ENCODE measurements around the gene TAF1.
"Not testable (repeated sequence)": the region's sequence is repeated elsewhere in the genome, so short reads cannot be mapped to it uniquely, and the experiment has no call there.

TAF1 gene

DNA sequence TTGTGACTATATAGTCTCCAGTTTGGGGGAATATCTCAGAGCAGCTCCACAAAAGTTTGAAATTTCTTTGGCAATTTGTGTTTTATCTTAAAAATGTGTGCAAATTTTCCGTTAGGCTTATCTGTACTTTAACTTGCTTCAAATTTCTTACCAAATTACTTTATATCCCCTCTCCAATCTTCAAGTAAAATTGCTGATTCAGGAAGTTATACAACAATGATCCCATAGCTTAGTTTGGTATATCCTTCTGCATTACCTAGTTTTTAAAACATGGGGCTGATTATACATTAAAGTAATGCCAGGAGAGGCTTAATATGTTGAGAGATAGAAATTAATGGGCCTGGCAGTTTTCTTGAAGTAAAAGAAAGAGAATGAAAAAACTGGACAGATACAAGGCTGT, 66.6 kb downstream of the TAF1 start:
- Histone ChIP-seq H3K36me3 (ENCODE audit: low read depth) (peaks cover 34% of the 10 kb centered on the region), H3K4me3 (ENCODE audit: severe bottlenecking) (no peak overlapping the region), H3K4me1 (ENCODE audit: insufficient read depth, poor library complexity, severe bottlenecking) (no peaks in the 10 kb centered on the region), H3K27ac (ENCODE audit: poor library complexity, severe bottlenecking) (no peak overlapping the region), H3K27me3 (ENCODE audit: insufficient read depth, poor library complexity, severe bottlenecking) (no peaks in the 10 kb centered on the region), H3K9me3 (ENCODE audit: severe bottlenecking) (no peaks in the 10 kb centered on the region)
- DNase-seq (ENCODE audit: low spot score) (no peak), ATAC-seq (ENCODE audit: low read depth) (no peak)
- TF ChIP-seq, protein P1, sequence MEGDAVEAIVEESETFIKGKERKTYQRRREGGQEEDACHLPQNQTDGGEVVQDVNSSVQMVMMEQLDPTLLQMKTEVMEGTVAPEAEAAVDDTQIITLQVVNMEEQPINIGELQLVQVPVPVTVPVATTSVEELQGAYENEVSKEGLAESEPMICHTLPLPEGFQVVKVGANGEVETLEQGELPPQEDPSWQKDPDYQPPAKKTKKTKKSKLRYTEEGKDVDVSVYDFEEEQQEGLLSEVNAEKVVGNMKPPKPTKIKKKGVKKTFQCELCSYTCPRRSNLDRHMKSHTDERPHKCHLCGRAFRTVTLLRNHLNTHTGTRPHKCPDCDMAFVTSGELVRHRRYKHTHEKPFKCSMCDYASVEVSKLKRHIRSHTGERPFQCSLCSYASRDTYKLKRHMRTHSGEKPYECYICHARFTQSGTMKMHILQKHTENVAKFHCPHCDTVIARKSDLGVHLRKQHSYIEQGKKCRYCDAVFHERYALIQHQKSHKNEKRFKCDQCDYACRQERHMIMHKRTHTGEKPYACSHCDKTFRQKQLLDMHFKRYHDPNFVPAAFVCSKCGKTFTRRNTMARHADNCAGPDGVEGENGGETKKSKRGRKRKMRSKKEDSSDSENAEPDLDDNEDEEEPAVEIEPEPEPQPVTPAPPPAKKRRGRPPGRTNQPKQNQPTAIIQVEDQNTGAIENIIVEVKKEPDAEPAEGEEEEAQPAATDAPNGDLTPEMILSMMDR (IDR thresholded peaks at IDR 0.05; ENCODE audit: poor library complexity, severe bottlenecking), result no peak

- DNase-seq (ENCODE audit: low spot score) (no peak), ATAC-seq (ENCODE audit: low read depth) (no peak)
- no peak overlapping the region for H3K27ac ChIP-seq (ENCODE audit: poor library complexity, severe bottlenecking)
- H3K36me3 ChIP-seq (ENCODE audit: low read depth), result peaks cover 28% of the 10 kb centered on the region
- TF ChIP-seq, protein P1 (IDR thresholded peaks at IDR 0.05; ENCODE audit: poor library complexity, severe bottlenecking), result no peak
- H3K4me3 ChIP-seq (ENCODE audit: severe bottlenecking), result no peak overlapping the region
- H3K9me3 ChIP-seq (ENCODE audit: severe bottlenecking), result no peaks in the 10 kb centered on the region
- H3K4me1 ChIP-seq (ENCODE audit: insufficient read depth, poor library complexity, severe bottlenecking), result no peaks in the 10 kb centered on the region
- H3K27me3 ChIP-seq (ENCODE audit: insufficient read depth, poor library complexity, severe bottlenecking), result no peaks in the 10 kb centered on the region
These were observed 72.6 kb downstream of the TAF1 start for GRCh38 chrX:71438750-71439149.

DNA sequence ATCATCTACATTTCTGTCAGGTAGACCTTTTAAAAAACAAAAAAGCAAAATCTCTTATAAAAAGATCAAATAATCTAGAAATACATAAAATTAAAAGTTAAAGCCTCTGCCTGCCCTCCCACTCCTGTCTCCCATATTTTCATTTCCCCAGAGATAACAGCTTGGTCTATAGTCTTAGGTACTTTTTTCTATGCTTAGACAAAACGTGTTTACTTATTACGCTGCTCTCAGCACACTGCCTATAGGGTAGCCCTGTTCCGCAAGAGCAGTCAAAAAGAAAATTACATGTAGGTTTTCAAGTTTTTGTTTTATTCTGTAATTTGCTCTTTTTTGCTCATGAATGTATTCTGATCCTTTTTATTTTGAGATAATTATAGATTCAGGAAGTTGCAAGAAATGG, 73.3 kb downstream of the TAF1 start:
- Histone ChIP-seq H3K27ac (ENCODE audit: poor library complexity, severe bottlenecking) (no peak overlapping the region), H3K4me3 (ENCODE audit: severe bottlenecking) (no peak overlapping the region), H3K4me1 (ENCODE audit: insufficient read depth, poor library complexity, severe bottlenecking) (no peaks in the 10 kb centered on the region), H3K27me3 (ENCODE audit: insufficient read depth, poor library complexity, severe bottlenecking) (no peaks in the 10 kb centered on the region), H3K36me3 (ENCODE audit: low read depth) (peaks cover 22% of the 10 kb centered on the region), H3K9me3 (ENCODE audit: severe bottlenecking) (no peaks in the 10 kb centered on the region)
- DNase-seq (ENCODE audit: low spot score), result no peak
- ATAC-seq (ENCODE audit: low read depth), result no peak
- TF ChIP-seq, protein P1 (IDR thresholded peaks at IDR 0.05; ENCODE audit: poor library complexity, severe bottlenecking), result no peak

- no peak for ATAC-seq (ENCODE audit: low read depth)
- H3K27ac ChIP-seq (ENCODE audit: poor library complexity, severe bottlenecking), result no peak overlapping the region
These were observed 73.7 kb downstream of the TAF1 start for GRCh38 chrX:71439896-71440295.

GRCh38 chrX:71440401-71440800, 74.2 kb downstream of the TAF1 start:
- Histone ChIP-seq H3K27me3 (ENCODE audit: insufficient read depth, poor library complexity, severe bottlenecking) (no peaks in the 10 kb centered on the region), H3K27ac (ENCODE audit: poor library complexity, severe bottlenecking) (no peak overlapping the region), H3K4me1 (ENCODE audit: insufficient read depth, poor library complexity, severe bottlenecking) (no peaks in the 10 kb centered on the region), H3K4me3 (ENCODE audit: severe bottlenecking) (no peak overlapping the region), H3K9me3 (ENCODE audit: severe bottlenecking) (no peaks in the 10 kb centered on the region), H3K36me3 (ENCODE audit: low read depth) (peaks cover 22% of the 10 kb centered on the region)
- no peak for DNase-seq (ENCODE audit: low spot score)
- no peak for ATAC-seq (ENCODE audit: low read depth)
- TF ChIP-seq, protein P1 (IDR thresholded peaks at IDR 0.05; ENCODE audit: poor library complexity, severe bottlenecking), result no peak

More at GRCh38 chrX:71439896-71440295, 73.7 kb downstream of the TAF1 start:
- peaks cover 19% of the 10 kb centered on the region for H3K36me3 ChIP-seq (ENCODE audit: low read depth)
- TF ChIP-seq, protein P1 (IDR thresholded peaks at IDR 0.05; ENCODE audit: poor library complexity, severe bottlenecking), result no peak
- no peak for DNase-seq (ENCODE audit: low spot score)
- no peaks in the 10 kb centered on the region for H3K4me1 ChIP-seq (ENCODE audit: insufficient read depth, poor library complexity, severe bottlenecking)
- no peaks in the 10 kb centered on the region for H3K27me3 ChIP-seq (ENCODE audit: insufficient read depth, poor library complexity, severe bottlenecking)
- H3K9me3 ChIP-seq (ENCODE audit: severe bottlenecking), result no peaks in the 10 kb centered on the region
- H3K4me3 ChIP-seq (ENCODE audit: severe bottlenecking), result no peak overlapping the region

- not testable (repeated sequence) for H3K4me3 ChIP-seq (ENCODE audit: severe bottlenecking); H3K27me3 ChIP-seq (ENCODE audit: insufficient read depth, poor library complexity, severe bottlenecking); DNase-seq (ENCODE audit: low spot score); H3K27ac ChIP-seq (ENCODE audit: poor library complexity, severe bottlenecking); H3K4me1 ChIP-seq (ENCODE audit: insufficient read depth, poor library complexity, severe bottlenecking); H3K9me3 ChIP-seq (ENCODE audit: severe bottlenecking); ATAC-seq (ENCODE audit: low read depth)
- H3K36me3 ChIP-seq (ENCODE audit: low read depth), result peaks cover 27% of the 10 kb centered on the region
These were observed 75.7 kb downstream of the TAF1 start for GRCh38 chrX:71441809-71442208.
